GM19023 (cell line): Measurements from ENCODE around the gene AKIP1.

Experiments used
- ATAC-seq: cut with Tn5 transposase; IDR thresholded peaks from one replicate; pipeline ENCODE4 v1.9.1; 2021; ENCODE audit warnings: mild to moderate bottlenecking, moderate library complexity; ENCODE audit not compliant: unreplicated experiment

AKIP1 gene

DNA sequence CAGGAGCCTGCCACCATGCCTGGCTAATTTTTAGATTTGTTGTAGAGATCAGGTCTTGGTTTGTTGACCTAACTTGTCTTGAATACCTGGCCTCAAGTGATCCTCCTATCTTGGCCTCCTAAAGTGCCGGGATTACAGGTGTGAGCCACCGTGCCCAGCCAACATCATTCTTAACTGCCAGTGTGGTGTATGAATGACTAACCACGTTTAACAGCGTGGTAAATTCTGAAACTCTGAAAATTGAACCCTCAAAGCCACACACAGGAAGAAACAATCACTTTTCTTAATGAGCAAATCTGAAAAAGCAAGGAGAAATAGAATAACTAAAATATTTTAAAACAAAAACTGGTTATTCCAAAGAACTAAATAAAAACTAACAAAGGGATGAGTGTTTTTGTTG is 45.9 kb downstream of the AKIP1 start:
- ATAC-seq = no peak

DNA sequence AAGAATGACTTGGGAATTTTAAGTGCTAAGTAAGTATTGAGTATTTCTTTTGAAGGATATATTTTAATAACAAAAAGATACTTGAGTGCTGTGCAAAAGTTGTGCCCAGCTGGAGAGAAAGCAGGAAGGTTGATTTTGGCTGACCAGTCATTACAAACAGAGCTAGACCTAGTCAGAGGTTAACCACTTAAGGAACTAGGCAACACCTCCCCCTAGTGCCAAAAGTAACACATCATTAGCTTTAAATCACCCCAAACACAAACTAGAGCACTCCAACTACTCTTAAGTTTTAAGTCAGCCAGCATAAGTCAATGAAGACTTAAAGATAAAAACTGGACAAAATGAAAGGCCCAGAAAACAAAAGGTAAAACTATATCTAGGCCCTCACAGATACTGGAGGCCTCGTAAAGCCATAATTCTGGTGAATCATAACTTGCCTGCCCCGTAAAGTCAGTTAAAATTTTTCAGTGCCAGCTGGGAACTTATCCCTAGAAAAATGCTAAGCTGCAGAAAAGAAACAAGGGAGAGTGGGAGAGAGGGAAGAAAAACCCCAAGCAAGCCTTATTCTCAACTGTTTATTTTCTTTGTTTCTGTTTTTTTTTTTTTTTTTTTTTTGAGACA is 48.7 kb downstream of the AKIP1 start:
- ATAC-seq = peak; percentile 32

DNA sequence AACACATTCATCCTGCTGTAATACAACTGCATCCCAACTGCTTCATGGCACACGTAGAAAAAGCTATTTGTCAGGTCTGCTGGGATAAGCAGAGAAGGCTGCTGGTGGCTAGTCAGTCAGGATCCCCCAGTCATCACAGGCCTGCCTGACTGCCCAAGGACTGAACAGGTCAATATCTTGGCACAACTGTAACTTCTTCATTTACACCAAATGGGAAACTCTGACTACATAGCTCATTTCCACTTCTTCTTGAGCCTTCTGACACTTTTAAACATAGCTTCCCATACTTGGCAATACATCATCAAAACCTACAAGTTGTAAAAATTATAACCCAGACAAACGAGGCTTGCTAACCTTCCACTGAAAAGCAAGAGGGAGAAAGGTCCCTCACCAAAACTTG is 50.4 kb downstream of the AKIP1 start:
- ATAC-seq = no peak

DNA sequence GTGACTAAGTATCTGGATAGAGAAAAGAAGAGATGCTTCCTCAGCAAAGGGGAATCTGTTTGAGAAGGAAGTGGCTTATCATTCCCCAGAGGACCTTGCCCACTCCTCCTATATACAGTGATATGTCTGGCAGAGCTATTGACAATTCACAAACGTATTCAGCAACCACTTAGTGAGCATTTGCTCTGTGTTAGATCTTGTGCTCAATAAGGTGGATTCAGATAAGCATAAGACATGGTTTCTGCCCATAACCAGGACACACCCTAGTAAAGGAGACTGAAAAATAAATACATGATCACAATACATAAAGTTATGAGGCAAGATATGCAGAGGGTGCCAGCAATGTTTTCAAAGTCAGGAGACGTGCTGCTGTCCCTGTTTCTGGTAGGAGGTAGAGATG is 51.9 kb downstream of the AKIP1 start:
- ATAC-seq = no peak

DNA sequence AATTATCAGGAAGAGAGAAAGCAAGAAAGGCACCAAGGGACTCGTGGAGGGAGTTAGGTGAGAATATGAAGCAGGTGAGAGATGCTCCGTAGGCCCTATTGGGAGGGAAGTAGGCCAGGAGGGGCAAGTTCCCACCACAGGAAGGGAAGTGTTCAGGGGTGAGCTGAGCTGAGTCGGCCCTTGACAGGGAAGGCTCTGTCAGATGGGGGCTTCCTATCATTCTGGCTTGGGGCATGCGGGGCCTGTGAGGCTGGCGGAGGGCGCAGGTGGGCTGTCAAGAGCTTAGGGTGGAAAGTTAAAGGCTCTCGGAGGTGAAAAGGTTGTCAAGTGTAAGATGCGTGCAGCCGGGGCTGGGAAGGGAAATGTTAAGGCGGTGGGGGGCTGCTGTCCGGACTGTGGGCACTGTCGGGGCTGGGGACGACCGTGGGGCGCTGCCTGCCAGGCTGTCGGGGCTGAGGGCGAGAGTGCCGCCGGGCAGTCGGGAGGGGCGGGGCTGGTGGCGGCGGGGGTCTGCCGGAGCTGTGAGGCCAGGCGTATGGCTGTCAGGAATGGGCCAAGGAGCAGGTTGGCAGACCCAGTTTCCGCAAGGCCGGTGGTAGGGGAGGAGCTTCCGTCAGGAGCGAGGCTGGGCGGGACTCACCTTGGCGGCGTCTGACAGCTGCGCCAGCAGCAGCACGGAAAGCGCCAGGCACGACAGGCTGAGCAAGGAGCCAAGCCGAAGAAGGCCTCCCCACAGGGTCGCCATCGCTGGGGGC is 52.8 kb downstream of the AKIP1 start:
- ATAC-seq = peak; percentile 71

DNA sequence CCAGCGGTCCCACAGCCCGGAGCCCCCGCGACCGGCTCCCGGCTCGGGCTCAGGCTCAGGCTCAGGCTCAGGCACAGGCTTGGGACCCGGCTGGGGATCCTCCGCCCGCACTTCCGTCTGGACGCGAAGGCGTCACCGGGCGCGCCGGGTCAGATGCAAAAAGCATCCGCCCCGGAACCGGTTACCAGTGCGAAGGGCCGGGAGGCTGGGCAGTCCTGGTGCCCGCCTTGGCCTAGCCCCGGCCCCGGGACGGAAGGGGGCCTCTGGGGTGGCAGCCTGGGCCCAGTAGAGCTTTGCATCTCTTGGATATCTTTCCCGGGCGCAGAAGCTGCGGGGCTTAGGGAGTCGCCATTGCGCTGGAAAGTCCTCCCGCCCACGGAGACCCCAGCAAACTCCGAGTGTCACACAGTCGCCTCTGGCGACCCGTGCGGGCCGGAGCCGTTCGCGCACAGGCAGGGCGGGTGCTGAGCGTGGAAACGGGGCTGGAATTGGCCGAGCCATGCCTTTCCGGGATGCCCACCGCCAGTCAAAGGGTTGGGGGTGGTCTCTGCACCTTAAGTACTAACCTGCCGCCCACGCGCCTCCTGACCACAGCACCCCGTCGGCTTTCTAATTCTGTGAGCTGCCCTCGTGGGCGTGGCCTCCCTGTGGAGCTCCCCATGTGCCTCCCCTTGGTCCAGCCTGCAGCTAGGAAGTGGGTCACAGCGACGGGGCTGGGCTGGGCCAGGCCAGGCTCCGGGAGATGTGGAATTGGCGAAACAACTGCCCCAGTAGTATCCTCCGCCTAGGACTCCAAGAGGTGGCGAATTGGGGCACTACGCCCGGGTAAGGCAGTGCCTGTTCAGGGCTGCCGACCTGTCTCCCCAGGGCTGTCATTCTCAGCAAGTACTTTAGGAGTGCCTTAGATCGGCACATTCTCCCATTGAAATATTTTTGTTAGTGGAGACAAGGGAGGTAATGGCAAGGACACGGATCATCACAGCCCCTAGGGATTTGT is 53.6 kb downstream of the AKIP1 start, which contains the start of gene TMEM9B:
TMEM9B (minus strand) TSS at position 119 of the 997 bp plus-strand sequence. CDS start 129 bp downstream, outside the sequence.
- peak; percentile 80 for ATAC-seq

DNA sequence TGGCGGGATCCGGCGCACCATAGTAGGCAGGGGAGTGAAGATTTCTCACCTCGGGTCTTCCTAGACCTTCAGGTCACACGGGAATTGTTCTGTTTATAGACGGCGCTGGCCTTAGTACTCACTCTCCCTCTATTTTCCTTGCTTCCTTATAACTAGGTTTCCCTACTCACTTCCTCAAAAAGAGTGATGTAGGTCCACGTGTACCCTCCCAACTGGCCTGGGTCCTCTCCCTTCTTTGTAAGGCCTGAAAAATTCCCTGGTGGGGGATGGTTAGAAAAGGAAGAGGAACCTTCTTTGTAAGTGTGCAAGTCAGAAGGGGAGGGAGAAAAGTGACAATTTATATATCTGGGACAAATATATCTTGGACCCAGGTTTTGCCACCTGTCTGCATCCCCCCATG is 56.2 kb downstream of the AKIP1 start:
- ATAC-seq = no peak
